Fibroblast of skin of left biceps (primary cell): ENCODE measurements around the gene FTL.

Experiments used
- DNase-seq, 2 experiments: peaks; one replicate each; pipeline ENCODE4 v3.0.0-alpha.2; 2013; ENCODE audit warnings: low read depth in 2 of 2

FTL gene

GRCh38 chr19:48991873-48992580 lies 26.9 kb downstream of the FTL start:
- DNase-seq = no peak

- DNase-seq = no peak
Observed at GRCh38 chr19:48992581-48993174, 27.6 kb downstream of the FTL start.

GRCh38 chr19:48993175-48994034 lies 28.3 kb downstream of the FTL start, which contains the start of the genes GYS1 and RUVBL2:
GYS1 (minus strand) TSS chr19:48993309; CDS start chr19:48993112, 197 bp downstream.
RUVBL2 (plus strand) TSS chr19:48993887; CDS start chr19:48993912, 25 bp downstream.
- peak; percentile 99 for DNase-seq

GRCh38 chr19:48994035-48994386 lies 28.9 kb downstream of the FTL start:
- DNase-seq = no peak

DNA sequence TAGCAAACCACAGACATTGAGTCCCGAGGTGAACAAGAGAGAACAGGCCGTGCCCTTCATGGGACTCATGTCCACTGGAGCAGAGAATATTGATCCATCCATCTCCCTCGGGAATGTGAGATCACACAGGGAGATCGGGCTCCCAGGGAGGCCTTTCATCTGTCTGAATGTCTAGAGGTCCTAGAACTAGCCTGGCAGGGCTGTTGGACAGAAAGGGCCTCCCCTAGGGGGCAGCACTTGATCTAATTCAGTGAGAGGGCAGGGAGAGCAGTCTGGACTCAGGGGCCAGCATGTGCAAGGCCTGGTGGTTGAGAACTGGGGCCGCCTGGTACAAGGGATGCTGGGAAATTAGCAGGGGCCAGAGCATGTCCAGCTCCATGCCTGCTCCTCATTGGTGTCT lies 32.9 kb downstream of the FTL start:
- DNase-seq = no peak

DNA sequence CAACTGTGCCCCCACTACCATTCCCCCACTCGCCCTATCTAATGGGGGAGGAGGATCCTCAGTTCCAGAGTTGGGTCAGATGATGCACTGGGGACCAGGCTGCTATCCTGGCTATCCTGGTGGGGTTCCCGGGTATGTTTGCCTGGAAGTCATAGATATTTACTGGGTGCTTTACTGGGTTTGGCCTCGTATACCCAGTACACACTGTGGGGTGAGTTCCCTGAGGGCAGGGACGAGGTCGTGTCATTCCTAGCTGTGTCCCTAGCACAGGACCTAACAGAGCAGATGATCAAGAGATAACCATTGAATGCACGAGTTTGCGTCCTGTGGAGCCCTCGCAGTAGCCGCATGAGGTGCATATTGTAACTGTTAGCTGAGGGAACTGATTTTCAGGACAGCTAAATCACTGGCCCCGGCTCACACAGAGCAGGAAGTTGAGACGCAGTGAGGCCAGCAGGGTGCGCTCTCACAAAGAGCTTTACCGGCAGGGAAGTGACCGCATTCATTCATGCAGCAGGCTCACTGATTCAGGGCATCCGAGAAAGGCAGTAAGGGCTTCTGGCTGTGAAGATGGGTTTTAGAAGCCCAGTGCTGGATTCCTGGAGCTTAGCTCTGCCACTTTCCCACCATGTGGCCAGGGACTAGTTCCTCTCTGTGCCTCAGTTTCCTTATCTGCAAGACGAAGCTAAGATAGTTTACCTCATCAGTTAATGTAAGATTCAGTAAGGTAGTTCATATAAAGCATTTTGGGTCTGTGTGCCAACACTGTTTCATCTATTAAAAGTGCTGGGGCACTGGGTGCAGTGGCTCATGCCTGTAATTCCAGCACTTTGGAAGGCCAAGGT lies 34.6 kb downstream of the FTL start:
- DNase-seq = no peak

DNA sequence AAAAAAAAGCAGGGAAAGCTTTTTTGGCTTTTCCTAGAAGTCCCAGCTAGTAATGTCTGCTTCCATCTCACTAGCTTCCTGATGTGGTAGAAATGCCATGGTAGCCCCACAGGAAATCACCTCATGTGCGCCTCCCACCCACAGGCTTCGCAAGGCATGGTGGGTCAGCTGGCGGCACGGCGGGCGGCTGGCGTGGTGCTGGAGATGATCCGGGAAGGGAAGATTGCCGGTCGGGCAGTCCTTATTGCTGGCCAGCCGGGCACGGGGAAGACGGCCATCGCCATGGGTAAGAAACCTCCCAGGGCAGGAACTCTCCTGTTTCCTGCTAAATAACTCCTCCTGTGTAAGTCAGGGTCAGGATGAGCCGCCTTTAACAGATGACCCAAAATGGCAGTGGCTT lies 39.0 kb downstream of the FTL start:
- no peak for DNase-seq

GRCh38 chr19:49004964-49005614 lies 40.0 kb downstream of the FTL start:
- no peak for DNase-seq

- DNase-seq = no peak
Observed at GRCh38 chr19:49006905-49007304, 41.8 kb downstream of the FTL start.

GRCh38 chr19:49009828-49010227 lies 44.7 kb downstream of the FTL start:
- DNase-seq = no peak

- DNase-seq = no peak
Observed at GRCh38 chr19:49010453-49010852, 45.3 kb downstream of the FTL start.

GRCh38 chr19:49011194-49011593 lies 46.1 kb downstream of the FTL start:
- no peak for DNase-seq

DNA sequence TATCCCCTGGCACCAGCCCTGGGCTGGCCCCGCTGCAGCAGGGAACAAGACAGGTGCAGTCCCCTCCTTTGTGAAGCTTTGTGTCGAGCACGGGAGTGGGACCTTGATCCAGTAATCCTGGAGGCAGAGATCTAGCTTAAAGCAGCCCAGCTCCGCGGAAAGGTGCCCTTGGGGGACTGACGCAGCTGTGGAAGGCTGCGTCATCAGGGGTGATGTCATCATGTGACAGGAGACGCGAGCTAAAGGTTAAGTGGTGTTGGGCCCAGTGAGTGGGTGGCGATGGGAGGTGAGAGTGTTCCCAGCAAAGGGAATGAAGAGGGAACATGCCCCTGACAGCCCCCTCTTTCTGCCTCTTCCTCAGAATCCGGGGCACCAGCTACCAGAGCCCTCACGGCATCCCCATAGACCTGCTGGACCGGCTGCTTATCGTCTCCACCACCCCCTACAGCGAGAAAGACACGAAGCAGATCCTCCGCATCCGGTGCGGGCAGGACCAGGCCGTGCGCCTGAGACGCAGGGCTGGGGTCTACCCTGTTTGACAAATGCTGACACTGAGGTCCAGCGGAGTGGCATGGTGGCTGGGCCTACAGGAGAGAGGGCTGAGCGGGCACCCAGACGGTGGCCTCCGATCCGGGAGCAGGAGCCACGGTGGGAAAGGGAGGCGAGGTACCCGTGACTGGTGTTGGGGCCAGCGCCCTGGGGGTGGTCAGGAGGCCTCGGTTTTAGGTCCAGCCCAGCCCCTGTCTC lies 49.2 kb downstream of the FTL start:
- DNase-seq = no peak

- DNase-seq = no peak
Observed at GRCh38 chr19:49014870-49015255, 49.8 kb downstream of the FTL start.

- DNase-seq = no peak
Observed at GRCh38 chr19:49016067-49016839, 51.1 kb downstream of the FTL start.
